Muscle of back (tissue), 11 donors: ENCODE measurements around the gene CAMSAP1. TPM values are rescaled to one million over a fixed set of nuclear protein-coding genes. Genes with fewer than 3 reads are reported as not detected.
"Not testable (repeated sequence)": the region's sequence is repeated elsewhere in the genome, so short reads cannot be mapped to it uniquely, and the experiment has no call there.

Experiments
- DNase-seq, 3 donors: peaks; one replicate each; pipeline versions ENCODE4 v3.0.0 to v3.0.0-alpha.2; 2013
- polyA plus RNA-seq, 10 donors: library from polyadenylated mRNA; unstranded; fragments of 120-200 nt; gene quantifications; one replicate each; pipeline ENCODE4 v1.2.1, GENCODE V29; 2013; ENCODE audit not compliant: insufficient read length in 10 of 10

The CAMSAP1 gene
- polyA plus RNA-seq, 10 donors, result 19.5 to 28.1 (median 24.0) TPM

DNA sequence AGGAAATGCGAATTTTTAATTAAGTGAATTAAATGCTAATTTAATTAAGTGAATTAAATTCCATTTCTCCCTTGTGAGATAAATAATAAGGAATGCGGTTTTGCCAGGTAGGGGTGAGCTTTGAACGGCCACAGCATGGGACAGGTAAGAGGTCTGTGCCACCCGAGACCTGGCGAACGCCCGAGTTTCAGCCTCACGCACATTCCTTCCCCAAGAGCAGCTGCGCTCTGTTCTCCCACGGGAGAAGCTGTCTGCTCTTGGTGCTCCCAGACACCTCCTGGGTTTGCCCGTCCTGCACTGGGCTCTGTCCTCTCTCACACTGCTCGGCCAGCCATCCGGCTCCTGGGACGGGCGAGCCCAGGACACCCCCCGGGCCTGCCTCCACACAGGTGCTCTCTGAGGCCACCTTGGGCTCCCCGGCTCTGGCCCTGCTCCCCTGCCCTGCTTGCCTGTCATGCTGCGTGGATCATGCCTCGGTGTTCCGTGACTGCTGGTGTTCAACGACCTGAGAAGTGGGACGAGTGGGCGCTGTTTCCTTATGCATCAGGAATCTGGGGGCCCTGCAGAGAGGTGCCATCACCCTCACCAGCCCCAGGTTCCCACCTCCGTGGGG lies 13.7 kb upstream of the CAMSAP1 start:
- DNase-seq, result no peak

DNA sequence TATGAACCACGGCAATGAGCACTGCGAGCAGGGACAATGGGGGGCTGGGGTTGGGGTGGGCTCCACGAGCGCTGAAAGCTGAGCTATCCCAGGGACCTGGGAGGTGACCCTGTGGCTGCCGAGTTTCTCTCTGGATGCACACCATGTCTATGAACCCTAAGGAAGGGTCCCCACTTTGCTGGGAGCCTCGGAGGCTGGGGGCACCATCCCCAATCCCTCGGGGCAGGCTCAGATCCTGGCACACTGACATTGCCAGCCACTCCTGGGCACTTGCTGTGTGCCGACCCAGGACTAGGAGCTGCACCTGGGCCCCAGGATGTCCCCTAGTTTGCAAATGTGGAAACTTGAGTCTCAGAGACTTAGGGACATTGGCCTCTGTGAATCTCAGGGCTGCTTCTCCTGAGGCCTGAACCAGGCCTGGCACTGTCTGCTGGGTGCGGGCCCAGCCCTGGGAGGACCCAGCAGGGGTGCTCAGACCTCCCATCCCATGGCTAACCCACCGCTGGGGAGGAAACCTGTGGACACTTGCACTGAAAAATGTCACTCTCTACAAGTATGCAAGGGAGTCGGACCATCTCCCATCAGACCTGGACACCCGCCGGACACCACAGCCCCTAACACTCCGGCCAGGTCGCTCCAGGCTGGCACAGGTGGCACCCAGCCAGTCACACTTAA lies 13.0 kb upstream of the CAMSAP1 start:
- no peak for DNase-seq

DNA sequence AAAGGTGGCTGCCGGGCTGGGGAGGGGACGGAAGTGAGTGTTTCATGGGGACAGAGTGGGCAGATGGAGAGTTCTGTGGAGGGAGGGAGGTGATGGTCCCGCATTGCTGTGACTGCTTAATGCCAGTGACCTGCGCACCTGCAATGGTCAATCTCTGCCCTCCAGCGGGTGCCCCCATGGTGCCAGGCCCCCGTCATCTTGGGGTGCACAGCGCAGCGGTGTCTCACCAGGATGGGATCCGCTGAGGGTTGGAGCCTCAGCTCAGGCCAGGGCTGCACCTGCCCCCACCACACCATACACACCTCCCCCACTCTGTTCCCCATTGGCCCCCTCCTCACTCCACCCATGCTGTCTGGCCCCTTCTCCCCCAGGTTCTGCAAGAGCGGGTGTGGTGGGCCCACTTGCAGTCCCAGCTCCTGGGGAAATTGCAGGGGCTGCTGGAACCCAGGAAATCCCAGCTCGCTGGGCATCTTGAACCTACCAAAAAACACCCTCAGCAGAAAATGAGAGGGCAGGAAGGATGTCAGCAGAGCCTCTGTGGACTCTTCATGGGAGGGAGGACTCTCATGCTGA lies 12.1 kb upstream of the CAMSAP1 start:
- no peak for DNase-seq

DNA sequence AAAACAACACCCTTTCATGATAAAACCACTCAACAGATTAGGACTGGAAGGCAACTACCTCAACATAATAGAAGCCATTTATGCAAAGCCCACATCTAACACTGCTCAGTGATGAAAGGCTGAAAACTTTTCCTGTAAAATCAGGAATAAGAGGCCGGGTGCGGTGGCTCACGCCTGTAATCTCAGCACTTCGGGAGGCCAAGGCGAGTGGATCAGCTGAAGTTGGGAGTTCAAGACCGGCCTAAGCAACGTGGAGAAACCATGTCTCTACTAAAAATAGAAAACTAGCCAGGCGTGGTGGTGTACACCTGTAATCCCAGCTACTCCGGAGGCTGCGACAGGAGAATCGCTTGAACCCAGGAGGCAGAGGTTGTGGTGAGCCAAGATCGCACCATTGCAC lies 8.9 kb upstream of the CAMSAP1 start:
- not testable (repeated sequence) for DNase-seq

DNA sequence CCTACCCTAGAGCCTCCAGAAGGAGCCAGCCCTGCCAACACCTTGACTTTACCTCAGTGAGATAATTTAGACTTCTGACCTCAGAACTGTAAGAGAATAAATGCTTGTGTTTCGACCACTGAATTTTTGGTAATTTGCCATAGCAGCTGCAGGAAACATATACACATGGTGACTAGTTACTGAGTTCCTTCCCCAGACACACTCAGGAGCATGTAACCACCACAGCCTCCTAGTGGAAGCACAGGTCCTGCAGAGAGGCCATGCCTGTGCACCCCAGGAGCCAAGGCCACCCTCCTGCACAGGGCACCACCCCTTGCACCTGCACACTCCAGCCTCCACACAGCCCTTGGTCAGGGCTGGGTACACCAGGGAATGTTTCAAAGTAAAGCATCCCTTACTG lies 7.6 kb upstream of the CAMSAP1 start:
- DNase-seq, result no peak

DNA sequence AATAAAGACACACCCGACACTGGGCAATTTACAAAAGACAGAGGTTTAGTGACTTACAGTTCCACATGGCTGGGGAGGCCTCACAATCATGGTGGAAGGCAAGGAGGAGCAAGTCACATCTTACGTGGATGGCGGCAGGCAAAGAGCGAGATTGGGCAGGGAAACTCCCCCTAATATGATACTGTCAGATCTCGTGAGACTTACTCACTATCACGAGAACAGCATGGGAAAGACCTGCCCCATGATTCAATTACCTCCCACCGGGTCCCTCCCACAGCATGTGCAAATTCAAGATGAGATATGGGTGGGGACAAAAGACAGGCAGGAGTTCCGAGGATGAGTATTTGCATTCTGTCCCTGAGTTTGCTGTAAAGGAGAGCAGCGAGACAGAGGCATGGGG lies 3.9 kb upstream of the CAMSAP1 start:
- DNase-seq, result not testable (repeated sequence)

DNA sequence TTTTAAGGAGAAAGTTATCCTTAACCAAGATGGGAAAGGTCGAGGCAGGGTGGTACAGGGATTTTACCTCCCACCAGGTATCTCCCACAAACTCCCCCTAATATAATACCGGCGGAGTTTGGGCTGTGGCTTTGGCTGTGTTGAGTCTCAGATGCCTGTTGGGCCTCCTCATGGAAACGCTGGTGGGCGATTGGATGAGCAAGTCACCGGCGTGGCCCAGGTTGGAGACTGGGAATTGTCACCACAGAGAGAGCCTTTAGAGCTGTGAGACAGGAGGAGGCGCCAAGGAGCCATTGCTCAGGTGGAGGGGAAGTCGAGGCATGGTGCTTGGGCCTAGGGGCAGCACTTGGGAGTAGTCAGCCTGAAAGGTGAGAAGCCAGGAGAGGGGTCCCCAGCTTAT lies 3.4 kb upstream of the CAMSAP1 start:
- DNase-seq, result no peak

DNA sequence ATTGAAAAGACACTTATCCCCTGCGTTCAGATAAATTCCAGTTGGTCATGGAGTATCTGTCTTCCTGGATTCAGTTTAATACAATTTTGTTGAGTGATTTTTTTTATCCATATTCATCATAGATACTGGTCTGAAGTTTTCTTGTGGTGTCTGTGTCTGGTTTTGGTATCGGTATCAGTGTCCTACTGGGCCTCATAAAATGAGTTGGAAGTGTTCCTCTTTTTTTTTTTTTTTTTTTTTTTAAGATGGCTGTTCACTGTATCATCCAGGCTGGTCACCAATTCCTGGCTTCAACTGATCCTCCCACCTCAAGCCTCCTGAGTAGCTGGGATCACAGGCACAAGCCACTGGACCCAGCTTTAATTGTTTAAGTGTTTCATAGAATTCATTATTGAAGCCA lies 2.9 kb upstream of the CAMSAP1 start:
- DNase-seq, result no peak

DNA sequence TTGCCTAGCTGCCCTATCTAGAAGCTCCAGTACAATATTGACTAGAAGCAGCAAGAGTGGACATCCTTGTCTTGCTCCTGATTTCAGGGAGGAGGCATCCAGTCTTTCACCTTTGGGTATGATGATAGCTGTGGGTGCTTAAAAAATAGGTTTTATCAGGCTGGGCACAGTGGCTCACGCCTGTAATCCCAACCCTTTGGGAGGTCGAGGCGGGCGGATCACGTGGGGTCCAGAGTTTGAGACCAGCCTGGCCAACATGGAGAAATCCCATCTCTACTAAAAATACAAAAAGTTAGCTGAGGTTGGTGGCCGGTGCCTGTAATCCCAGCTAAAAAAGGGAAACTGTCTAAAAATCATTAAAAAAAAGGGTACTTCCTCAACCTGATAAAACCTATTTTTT lies 2.0 kb upstream of the CAMSAP1 start:
- no peak for DNase-seq

DNA sequence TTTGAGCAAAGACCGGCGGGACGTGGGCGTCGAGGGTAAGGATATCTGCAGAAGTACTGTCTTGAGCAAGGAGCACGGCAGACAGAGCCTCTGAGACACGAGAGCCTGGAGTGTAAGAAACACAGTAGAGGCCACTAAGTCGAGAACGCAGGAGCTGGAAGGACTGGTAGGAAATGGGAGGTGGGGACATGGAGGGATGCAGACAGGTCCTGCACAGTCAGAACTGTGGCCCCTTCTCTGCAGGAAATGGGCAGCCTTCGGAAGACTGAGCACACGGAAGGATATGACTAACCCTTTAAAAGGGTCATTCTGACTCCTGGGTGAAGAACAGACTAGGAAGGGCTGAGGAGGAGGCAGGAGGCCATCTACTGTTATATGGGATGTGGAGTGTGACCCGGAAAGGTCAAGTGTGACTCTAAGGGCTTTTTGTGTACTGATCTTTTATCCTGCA lies 1.4 kb upstream of the CAMSAP1 start:
- no peak for DNase-seq

DNA sequence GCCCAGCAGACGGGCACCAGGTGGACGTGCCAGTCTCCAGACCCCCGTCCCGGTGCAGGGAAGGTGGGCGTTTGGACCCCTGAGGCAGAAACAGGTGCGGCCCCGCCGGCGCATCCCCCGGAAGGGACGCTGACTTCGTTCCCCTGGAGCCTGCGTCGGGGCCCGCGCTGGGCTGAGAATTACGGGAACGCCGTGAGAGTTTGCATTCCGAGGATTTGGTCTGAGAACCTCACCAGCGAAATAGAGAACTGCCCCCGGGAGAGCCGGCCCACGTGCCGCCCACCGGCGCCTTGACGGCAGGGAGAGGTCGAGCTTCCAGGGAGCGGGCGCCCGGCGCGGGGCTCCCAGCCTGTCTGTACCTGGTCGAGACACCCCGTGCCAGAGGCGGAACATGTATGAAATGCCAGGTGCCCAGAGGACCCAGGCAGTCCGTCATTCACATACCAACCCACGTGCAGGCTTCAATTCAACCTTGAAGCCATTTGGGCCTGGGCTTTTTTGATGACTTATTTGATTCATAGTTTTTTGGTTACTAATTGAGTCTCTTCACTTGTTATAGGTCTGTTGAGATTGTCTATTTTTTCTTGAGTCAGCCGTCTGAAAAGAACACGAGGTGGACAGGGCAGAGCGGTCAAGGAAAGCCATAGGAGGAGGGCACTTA lies 877 bp upstream of the CAMSAP1 start:
- DNase-seq, result no peak

DNA sequence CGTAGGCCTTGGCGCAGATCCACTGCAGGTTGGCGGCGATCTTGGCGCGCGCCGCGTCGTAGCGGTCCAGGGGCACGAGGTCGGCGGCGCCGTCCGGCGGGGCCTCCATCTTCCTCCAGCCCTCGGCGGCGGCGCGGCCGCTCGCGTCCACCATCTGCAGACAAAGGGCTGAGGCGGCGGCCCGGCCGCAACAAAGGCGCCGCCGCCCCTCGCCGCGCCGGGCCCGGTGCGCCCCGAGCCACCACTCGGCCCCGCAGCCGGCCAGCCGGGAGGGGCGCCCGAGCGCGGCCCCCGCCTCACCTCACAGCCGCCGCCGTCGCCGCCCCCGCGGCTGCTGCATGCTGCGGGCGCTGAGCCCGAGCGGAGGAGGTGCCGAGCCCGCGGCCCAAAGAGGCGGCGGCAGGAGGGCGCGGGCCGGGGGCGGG lies 328 bp downstream of the CAMSAP1 start:
- DNase-seq, result peak in 2 of 3 donors; percentile 43 to 55

DNA sequence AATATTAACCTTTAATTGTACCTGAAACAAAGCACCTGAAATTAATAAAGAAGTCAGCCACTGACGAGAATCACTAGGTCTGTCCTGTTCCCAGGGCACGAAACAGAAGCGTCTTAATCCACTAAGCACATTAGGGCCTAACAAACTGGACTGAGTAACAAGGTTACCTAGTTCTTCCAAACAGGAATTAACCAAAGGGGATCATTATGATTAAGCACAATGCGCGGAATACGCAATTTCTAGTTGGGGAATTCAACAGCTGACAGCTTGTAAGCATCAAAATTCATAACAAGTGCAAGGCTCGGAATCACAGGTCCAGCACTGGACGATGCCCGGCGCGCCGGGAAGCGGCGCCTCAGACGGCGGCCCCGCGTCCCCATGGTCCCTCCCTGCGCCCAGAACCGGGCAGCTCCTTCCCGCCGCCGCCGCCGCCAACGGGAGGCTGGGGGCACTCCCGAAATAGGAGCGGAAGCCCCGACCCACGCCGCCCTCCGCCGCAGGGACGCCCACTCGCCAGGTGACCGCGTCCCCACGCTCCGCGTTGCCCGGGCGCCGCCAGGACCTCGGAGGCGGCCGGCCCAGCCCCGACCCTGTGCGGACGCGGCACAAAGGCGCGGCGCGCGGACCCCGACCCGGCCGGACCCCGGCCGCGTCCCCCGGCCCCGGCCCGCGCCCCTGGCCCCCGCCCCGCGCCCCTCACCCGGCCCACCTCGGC lies 898 bp downstream of the CAMSAP1 start:
- DNase-seq, result peak in 1 of 3 donors; percentile 64

DNA sequence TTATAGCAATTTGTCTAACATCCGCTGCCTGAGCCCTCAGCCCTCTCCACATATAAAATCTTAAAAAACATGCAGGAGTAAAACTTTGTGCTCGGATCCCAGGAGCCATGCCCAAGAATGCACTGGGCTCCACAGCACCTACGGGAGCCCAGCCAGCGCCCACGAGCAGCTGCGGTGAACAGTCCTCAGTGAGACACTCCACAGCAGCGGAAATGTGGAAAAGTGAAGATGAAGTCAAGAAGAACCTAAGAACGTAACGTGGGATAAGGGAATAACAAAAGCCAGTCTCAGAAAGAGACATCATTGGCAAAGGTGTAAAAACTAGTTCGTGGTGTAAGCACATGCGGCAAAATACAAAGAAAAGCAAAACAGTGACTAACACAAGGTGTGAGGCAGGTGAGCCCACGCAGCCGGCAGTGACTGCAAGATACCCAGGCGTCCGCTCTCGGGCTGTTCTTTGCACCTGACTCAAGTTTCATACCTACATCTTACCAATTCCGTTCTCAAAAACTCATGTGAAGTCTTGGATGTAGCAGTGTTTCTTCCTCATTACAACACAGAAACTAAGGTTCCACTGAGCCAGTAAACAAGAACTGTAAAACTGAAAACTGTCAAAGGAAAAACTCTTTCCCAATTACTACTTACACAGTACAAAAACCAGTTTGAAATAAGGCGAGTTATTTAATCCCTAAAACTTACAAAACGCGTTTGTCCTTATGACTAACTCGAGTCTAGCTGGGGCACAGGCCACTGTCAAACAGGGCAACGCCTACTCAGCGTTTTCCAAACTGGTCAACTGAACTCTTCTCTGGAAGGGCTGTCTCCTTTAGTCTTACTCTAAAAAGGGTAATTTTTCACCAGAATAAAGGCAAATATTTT lies 1.7 kb downstream of the CAMSAP1 start:
- no peak for DNase-seq

DNA sequence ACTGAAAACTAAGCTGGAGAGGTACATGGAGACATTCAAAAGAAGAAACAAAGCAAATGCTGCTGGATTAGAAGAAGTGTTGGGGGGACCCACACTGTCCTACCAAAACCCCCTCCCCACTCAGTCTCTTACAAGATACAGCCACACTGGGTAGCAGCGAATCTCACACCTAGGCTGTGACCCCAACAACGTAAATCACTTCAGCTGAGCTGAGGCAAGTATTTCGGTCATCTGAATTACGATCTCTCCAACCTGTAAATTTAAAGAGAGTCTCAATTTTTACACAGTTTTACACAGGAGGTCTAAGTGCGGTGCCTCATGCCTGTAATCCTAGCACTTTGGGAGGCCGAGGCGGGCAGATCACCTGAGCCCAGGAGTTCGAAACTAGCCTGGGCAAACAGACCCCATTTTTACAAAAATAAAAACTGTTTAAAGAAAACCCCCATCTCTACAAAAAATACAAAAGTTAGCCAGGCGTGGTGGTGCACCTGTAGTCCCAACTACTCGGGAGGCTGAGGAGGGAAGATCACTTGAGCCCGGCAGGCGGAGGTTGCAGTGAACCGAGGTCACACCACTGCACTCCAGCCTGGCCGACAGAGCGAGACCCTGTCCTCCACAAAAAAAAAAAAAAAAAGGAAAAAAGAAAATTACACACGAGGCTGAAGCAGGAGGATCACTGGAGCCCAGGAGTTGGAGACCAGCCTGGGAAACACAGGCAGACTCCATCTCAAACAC lies 3.4 kb downstream of the CAMSAP1 start:
- DNase-seq, result no peak

DNA sequence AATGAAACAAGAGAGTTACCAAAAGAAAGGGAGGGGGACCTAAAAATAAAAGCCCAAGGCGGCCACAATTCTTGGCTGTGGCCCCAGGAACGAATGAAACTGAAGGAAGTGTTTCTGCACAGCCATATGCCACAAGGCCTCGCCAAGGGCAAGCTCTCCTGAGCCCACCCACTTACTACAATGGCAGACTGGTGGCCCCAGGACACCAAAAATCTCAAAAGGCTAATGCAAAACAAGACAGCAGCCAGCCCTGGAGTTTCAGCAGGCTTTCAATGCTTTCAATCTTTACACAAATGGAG lies 4.0 kb downstream of the CAMSAP1 start:
- DNase-seq, result no peak

DNA sequence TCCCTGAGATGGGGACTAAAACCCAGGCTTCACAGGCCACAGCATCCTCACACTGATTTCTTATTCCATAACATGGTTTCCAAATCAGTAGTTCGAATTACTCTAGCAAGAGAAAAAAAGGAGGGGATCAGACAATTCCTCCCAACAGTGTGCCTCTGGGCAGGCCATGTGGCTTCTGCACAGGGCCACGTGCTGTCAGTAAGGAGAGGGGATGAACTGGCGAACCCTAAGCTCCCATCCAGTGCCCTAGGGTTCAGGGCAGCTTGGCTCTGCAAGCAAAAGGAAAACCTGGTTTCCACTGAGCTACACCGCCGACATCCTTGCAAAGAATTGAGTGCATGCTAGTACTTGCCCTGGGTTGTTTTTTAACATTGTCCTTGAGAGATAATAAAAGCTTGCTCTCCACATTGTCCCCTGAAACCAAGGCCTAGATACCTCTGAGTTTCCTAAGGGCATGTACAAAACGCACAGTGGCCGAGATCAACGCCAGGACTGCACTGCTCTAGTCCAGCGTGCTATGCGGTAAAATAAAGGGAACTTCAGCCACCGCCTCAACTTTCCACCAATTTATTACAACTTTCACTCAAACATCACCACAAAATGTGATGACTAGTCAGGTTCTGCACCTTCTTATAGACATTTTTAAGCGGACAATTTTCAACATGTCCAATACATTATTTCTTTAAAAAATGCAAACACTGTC lies 4.5 kb downstream of the CAMSAP1 start:
- no peak for DNase-seq

DNA sequence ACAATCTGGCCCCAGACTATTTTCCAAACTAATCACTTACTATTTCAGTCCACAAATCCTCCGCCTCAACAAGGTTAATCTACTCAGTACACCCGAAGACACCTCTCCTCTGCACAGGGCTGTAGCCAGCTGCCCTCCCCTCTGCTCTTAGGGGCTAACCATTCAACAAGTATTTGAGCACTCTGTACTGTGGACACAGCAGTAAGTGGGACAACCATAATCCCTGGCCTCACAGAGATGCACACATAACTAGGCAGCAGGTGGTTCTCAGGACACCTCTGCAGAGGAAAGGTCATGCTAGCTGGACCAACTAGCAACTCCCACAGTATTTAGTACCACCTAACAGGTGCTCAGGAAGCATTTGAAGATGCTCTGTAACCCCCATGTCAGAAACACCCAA lies 5.5 kb downstream of the CAMSAP1 start:
- DNase-seq, result no peak

DNA sequence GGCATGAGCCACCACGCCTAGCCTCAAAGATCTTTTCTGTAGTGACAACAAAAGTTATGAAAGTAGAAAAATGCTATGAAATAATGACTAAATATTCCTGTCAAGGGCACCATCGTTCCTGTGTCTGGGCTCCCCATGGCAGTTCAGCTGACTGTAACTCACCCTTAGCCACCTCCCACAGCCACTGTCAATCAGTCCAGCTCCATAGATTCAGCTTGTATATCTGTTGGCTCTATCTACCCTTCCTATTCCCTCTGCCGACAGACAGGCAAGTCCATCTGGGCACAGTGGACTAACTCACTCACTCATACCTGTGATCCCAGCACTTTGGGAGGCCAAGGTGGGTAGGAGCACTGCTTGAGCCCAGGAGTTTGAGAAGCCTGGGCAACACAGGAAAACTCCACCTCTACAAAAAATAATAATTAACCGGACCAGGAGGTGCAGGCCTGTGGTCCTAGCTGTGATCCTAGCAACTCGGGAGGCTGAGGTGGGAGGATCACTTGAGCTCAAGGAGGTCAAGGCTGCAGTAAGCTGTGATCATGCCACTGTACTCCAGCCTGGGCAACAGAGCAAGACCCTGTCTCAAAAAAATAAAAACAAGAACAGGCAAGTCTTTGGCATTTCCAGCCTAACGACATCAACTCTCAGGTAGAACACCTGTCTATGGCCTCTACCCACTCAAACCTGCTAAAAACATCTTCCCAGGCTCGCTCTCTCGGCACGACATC lies 6.2 kb downstream of the CAMSAP1 start:
- no peak for DNase-seq
